ENCODE results near the gene ANGPTL5. TPM values are rescaled to one million over a fixed set of nuclear protein-coding genes. Genes with fewer than 3 reads are reported as not detected.

ANGPTL5 gene
- polyA plus RNA-seq, 1 donor (not counting 4 experiments of a cell fraction or from before 2014, with no cell fraction given), result 0.03 TPM

DNA sequence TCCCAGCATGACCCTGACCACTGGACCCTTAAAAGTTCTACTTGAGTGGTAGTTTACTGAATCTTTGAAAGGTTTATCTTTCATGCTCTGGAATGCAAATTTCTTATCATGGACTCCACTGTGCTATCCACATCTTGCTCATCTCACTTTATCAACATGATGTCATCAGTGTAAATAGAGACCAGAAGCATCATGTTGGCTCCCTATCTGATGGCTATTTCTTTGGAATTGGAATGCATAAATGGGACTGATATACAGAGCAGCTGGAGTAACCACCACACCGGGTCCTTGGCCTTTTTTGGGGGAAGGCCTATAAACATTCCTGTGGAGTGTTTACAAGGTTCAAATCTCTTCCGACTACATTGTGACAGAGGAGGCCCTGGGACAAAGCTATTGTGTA lies 75.6 kb downstream of the ANGPTL5 start:
- FAIRE-seq, result no peak
- Histone ChIP-seq H2AFZ (ENCODE audit: control insufficient read depth, low read length) (no peak overlapping the region), H3K9me1 (ENCODE audit: control insufficient read depth, extremely low read depth, insufficient read depth, low read length) (no peaks in the 10 kb centered on the region), H3K79me2 (ENCODE audit: control insufficient read depth, insufficient read depth, low read length) (no peaks in the 10 kb centered on the region), H3K27me3 (ENCODE audit: control insufficient read depth, extremely low read depth, insufficient read depth, low read length) (no peaks in the 10 kb centered on the region), H3K4me3 (ENCODE audit: control insufficient read depth in 2 of 3, extremely low read depth in 1 of 3, insufficient read depth in 2 of 3, low read depth in 1 of 3, low read length in 3 of 3) (no peak overlapping the region), H3K4me1 (ENCODE audit: control insufficient read depth, extremely low read depth, insufficient read depth, low read length) (no peaks in the 10 kb centered on the region), H4K20me1 (ENCODE audit: control insufficient read depth, extremely low read depth, insufficient read depth, low read length) (no peaks in the 10 kb centered on the region), H3K27ac (ENCODE audit: control insufficient read depth, insufficient read depth, low read length) (no peak overlapping the region), H3K4me2 (ENCODE audit: control insufficient read depth, extremely low read depth, insufficient read depth, low read depth, low read length) (no peak overlapping the region), H3K9ac (ENCODE audit: control insufficient read depth, extremely low read depth, insufficient read depth, low read length) (no peak overlapping the region), H3K36me3 (ENCODE audit: control insufficient read depth in 2 of 2, extremely low read depth in 1 of 2, insufficient read depth in 2 of 2, low read length in 2 of 2) (no peaks in the 10 kb centered on the region), H3K9me3 (ENCODE audit: control insufficient read depth, low read depth, low read length) (no peaks in the 10 kb centered on the region)
- TF ChIP-seq, protein P1, sequence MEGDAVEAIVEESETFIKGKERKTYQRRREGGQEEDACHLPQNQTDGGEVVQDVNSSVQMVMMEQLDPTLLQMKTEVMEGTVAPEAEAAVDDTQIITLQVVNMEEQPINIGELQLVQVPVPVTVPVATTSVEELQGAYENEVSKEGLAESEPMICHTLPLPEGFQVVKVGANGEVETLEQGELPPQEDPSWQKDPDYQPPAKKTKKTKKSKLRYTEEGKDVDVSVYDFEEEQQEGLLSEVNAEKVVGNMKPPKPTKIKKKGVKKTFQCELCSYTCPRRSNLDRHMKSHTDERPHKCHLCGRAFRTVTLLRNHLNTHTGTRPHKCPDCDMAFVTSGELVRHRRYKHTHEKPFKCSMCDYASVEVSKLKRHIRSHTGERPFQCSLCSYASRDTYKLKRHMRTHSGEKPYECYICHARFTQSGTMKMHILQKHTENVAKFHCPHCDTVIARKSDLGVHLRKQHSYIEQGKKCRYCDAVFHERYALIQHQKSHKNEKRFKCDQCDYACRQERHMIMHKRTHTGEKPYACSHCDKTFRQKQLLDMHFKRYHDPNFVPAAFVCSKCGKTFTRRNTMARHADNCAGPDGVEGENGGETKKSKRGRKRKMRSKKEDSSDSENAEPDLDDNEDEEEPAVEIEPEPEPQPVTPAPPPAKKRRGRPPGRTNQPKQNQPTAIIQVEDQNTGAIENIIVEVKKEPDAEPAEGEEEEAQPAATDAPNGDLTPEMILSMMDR (optimal IDR thresholded peaks at IDR 0.05 in 1 of 3, IDR thresholded peaks at IDR 0.05 in 1 of 3, conservative IDR thresholded peaks at IDR 0.05 in 1 of 3; ENCODE audit: extremely low read depth in 1 of 3, insufficient read depth in 2 of 3, low read length in 3 of 3), result no peak
- no peak for TF ChIP-seq EZH2 (IDR thresholded peaks at IDR 0.05; ENCODE audit: low read length)
- dilution Hi-C loops (cut with MboI; ENCODE audit: extremely low pct_ligation_motif_present, low sequenced_read_pairs), result no loop called here
- DNase-seq (ENCODE audit: low read depth, low spot score), result no peak

Other genes with a start within 250 kb of the ANGPTL5 start
- gene CEP126, start 1.5 kb downstream of the ANGPTL5 start, polyA plus RNA-seq, result 1.2 to 3.4 TPM (median 2.5 TPM) in 3 replicates
- gene CFAP300, start 130.9 kb upstream of the ANGPTL5 start, polyA plus RNA-seq, result 2.1 to 2.6 TPM (median 2.2 TPM) in 3 replicates
- gene YAP1, start 193.9 kb upstream of the ANGPTL5 start, polyA plus RNA-seq, result 89.8 to 125 TPM (median 105 TPM) in 3 replicates

Data from keratinocyte (primary cell).